ENCODE measurements around the gene ECI1. TPM values are rescaled to one million over a fixed set of nuclear protein-coding genes. Genes with fewer than 3 reads are reported as not detected.
A peak's percentile ranks its signal among the peaks of the same experiment; 100 is the strongest.

Gene ECI1
- total RNA-seq, 1 donor from 2014 or later, result 81.7 TPM

- no peak overlapping the region for H3K4me3 ChIP-seq (ENCODE audit: low read depth, low read length)
- peak; percentile 17 for TF ChIP-seq CTCF (IDR thresholded peaks at IDR 0.05; ENCODE audit: insufficient read depth, low read length, poor library complexity, severe bottlenecking)
- no peaks in the 10 kb centered on the region for H3K36me3 ChIP-seq (ENCODE audit: control insufficient read depth, insufficient read depth, low read length)
- DNase-seq (ENCODE audit: low read depth), result no peak
- H3K27me3 ChIP-seq (ENCODE audit: control insufficient read depth, insufficient read depth, low read length), result no peaks in the 10 kb centered on the region
These were observed 26.9 kb upstream of the ECI1 start for GRCh38 chr16:2278272-2278608.

GRCh38 chr16:2277466-2278271, 26.3 kb upstream of the ECI1 start:
- H3K4me3 ChIP-seq (ENCODE audit: low read depth, low read length), result no peak overlapping the region
- H3K27me3 ChIP-seq (ENCODE audit: control insufficient read depth, insufficient read depth, low read length), result no peaks in the 10 kb centered on the region
- TF ChIP-seq CTCF (IDR thresholded peaks at IDR 0.05; ENCODE audit: insufficient read depth, low read length, poor library complexity, severe bottlenecking), result no peak

GRCh38 chr16:2276368-2277195, 25.2 kb upstream of the ECI1 start:
- DNase-seq (ENCODE audit: low read depth), result no peak
- H3K4me3 ChIP-seq (ENCODE audit: low read depth, low read length), result no peak overlapping the region
- H3K27me3 ChIP-seq (ENCODE audit: control insufficient read depth, insufficient read depth, low read length), result no peaks in the 10 kb centered on the region
- TF ChIP-seq CTCF (IDR thresholded peaks at IDR 0.05; ENCODE audit: insufficient read depth, low read length, poor library complexity, severe bottlenecking), result no peak
- H3K36me3 ChIP-seq (ENCODE audit: control insufficient read depth, insufficient read depth, low read length), result no peaks in the 10 kb centered on the region

More at GRCh38 chr16:2277466-2278271, 26.3 kb upstream of the ECI1 start:
- H3K36me3 ChIP-seq (ENCODE audit: control insufficient read depth, insufficient read depth, low read length), result no peaks in the 10 kb centered on the region
- no peak for DNase-seq (ENCODE audit: low read depth)

GRCh38 chr16:2275476-2276367, 24.3 kb upstream of the ECI1 start:
- Histone ChIP-seq H3K4me3 (ENCODE audit: low read depth, low read length) (no peak overlapping the region), H3K36me3 (ENCODE audit: control insufficient read depth, insufficient read depth, low read length) (no peaks in the 10 kb centered on the region), H3K27me3 (ENCODE audit: control insufficient read depth, insufficient read depth, low read length) (no peaks in the 10 kb centered on the region)
- TF ChIP-seq CTCF (IDR thresholded peaks at IDR 0.05; ENCODE audit: insufficient read depth, low read length, poor library complexity, severe bottlenecking), result no peak
- DNase-seq (ENCODE audit: low read depth), result no peak

- H3K4me3 ChIP-seq (ENCODE audit: low read depth, low read length), result no peak overlapping the region
- no peaks in the 10 kb centered on the region for H3K27me3 ChIP-seq (ENCODE audit: control insufficient read depth, insufficient read depth, low read length)
- H3K36me3 ChIP-seq (ENCODE audit: control insufficient read depth, insufficient read depth, low read length), result no peaks in the 10 kb centered on the region
- no peak for DNase-seq (ENCODE audit: low read depth)
- no peak for TF ChIP-seq CTCF (IDR thresholded peaks at IDR 0.05; ENCODE audit: insufficient read depth, low read length, poor library complexity, severe bottlenecking)
These were observed 22.5 kb upstream of the ECI1 start for GRCh38 chr16:2273931-2274330.
